ENCODE data around the gene BMPR1B. TPM values are rescaled to one million over a fixed set of nuclear protein-coding genes. Genes with fewer than 3 reads are reported as not detected.

BMPR1B gene
- total RNA-seq, 2 experiments from 2014 or later, result not detected

- no peak overlapping the region for H3K4me3 ChIP-seq (ENCODE audit: low read length)
- ATAC-seq (ENCODE audit: poor library complexity), result no peak
- H3K9me3 ChIP-seq (ENCODE audit: control insufficient read depth in 1 of 2, insufficient read depth in 1 of 2, low read length in 2 of 2), result no peaks in the 10 kb centered on the region
- H3K4me1 ChIP-seq (ENCODE audit: insufficient read depth, low read length), result no peaks in the 10 kb centered on the region
- intact Hi-C loops (cut with DNase I, micrococcal nuclease), result no loop called here
- no peak overlapping the region for H3K4me3 Mint-ChIP-seq
- no peak for DNase-seq
- H3K27ac Mint-ChIP-seq, result no peak overlapping the region
- TF ChIP-seq, protein P1, sequence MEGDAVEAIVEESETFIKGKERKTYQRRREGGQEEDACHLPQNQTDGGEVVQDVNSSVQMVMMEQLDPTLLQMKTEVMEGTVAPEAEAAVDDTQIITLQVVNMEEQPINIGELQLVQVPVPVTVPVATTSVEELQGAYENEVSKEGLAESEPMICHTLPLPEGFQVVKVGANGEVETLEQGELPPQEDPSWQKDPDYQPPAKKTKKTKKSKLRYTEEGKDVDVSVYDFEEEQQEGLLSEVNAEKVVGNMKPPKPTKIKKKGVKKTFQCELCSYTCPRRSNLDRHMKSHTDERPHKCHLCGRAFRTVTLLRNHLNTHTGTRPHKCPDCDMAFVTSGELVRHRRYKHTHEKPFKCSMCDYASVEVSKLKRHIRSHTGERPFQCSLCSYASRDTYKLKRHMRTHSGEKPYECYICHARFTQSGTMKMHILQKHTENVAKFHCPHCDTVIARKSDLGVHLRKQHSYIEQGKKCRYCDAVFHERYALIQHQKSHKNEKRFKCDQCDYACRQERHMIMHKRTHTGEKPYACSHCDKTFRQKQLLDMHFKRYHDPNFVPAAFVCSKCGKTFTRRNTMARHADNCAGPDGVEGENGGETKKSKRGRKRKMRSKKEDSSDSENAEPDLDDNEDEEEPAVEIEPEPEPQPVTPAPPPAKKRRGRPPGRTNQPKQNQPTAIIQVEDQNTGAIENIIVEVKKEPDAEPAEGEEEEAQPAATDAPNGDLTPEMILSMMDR (IDR thresholded peaks at IDR 0.05), result no peak
- H3K4me1 Mint-ChIP-seq (ENCODE audit: low read depth), result peaks cover 7% of the 10 kb centered on the region
- no peaks in the 10 kb centered on the region for H3K36me3 ChIP-seq (ENCODE audit: insufficient read depth, low read length)
- ChIA-PET CTCF (no interaction called here), POLR2A (no interaction called here)
- no peak overlapping the region for H3K27ac ChIP-seq (ENCODE audit: low read depth in 1 of 2, low read length in 2 of 2)
- H3K9me3 Mint-ChIP-seq, result no peaks in the 10 kb centered on the region
- no peaks in the 10 kb centered on the region for H3K27me3 Mint-ChIP-seq
- H3K36me3 Mint-ChIP-seq (ENCODE audit: low read depth), result no peaks in the 10 kb centered on the region
- no peaks in the 10 kb centered on the region for H3K27me3 ChIP-seq (ENCODE audit: control insufficient read depth in 1 of 2, insufficient read depth in 2 of 2, low read length in 2 of 2)
These were observed 262.8 kb downstream of the BMPR1B start for GRCh38 chr4:95020521-95020920.

DNA sequence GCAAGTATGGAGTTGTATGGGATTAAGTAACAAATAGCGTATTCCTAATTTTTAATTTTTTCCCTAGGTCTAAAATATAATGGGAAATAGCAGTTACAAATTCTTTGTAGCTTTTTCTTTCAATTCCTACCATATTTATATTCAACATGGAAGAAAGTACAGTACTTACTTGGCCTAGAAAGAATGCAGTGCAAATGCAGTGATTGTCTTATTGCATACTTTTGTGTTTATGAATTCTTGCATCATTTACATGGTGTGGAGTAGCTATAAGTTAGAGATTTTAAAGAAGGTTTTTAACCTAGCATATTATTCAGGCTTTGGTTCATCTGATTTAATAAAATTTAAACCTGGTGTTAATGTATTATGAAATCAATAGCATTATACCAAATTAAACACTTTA is 263.3 kb downstream of the BMPR1B start:
- no peak for ATAC-seq (ENCODE audit: poor library complexity)
- no peaks in the 10 kb centered on the region for H3K9me3 Mint-ChIP-seq
- H3K36me3 ChIP-seq (ENCODE audit: insufficient read depth, low read length), result no peaks in the 10 kb centered on the region
- no peaks in the 10 kb centered on the region for H3K27me3 Mint-ChIP-seq
- no peaks in the 10 kb centered on the region for H3K36me3 Mint-ChIP-seq (ENCODE audit: low read depth)
- H3K4me3 Mint-ChIP-seq, result no peak overlapping the region
- H3K4me1 ChIP-seq (ENCODE audit: insufficient read depth, low read length), result no peaks in the 10 kb centered on the region
- intact Hi-C loops (cut with DNase I, micrococcal nuclease), result no loop called here
- no peak overlapping the region for H3K27ac ChIP-seq (ENCODE audit: low read depth in 1 of 2, low read length in 2 of 2)
- no peak overlapping the region for H3K4me3 ChIP-seq (ENCODE audit: low read length)
- TF ChIP-seq, protein P1 (IDR thresholded peaks at IDR 0.05), result no peak
- DNase-seq, result no peak
- H3K9me3 ChIP-seq (ENCODE audit: control insufficient read depth in 1 of 2, insufficient read depth in 1 of 2, low read length in 2 of 2), result no peaks in the 10 kb centered on the region
- peaks cover 7% of the 10 kb centered on the region for H3K4me1 Mint-ChIP-seq (ENCODE audit: low read depth)
- H3K27ac Mint-ChIP-seq, result no peak overlapping the region
- ChIA-PET CTCF (interaction anchor here (1.3 kb wide), 1 partner anchor 11 kb away, joined by 4 read pairs; no protein-coding TSS in a partner anchor), POLR2A (no interaction called here)
- no peaks in the 10 kb centered on the region for H3K27me3 ChIP-seq (ENCODE audit: control insufficient read depth in 1 of 2, insufficient read depth in 2 of 2, low read length in 2 of 2)

DNA sequence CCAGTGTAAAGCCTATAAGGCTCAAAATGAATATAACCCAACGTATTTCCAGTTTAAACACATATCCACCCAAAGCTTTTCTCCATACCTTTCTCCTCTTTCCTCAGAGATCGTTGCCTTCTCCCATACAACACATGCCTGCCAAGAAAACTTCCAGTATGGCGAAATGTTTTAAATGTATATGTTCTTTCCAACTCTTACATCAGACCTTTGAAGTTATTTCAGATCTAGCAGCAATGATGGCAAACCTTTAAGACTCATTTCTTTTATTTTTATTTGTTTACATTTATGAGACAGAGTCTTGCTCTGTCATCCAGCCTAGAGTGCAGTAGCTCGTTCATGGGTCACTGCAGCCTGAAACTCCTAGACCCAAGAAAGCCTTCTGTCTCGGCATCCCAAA is 265.4 kb downstream of the BMPR1B start:
- H3K4me1 ChIP-seq (ENCODE audit: insufficient read depth, low read length), result no peaks in the 10 kb centered on the region
- DNase-seq, result no peak
- Mint-ChIP-seq H3K4me1 (ENCODE audit: low read depth) (no peaks in the 10 kb centered on the region), H3K27ac (no peak overlapping the region), H3K9me3 (no peaks in the 10 kb centered on the region), H3K27me3 (no peaks in the 10 kb centered on the region), H3K36me3 (ENCODE audit: low read depth) (no peaks in the 10 kb centered on the region), H3K4me3 (no peak overlapping the region)
- ChIA-PET CTCF (interaction anchor here (0.6 kb wide), 1 partner anchor 26 kb away, joined by 3 read pairs; no protein-coding TSS in a partner anchor), POLR2A (no interaction called here)
- no peak overlapping the region for H3K27ac ChIP-seq (ENCODE audit: low read depth in 1 of 2, low read length in 2 of 2)
- H3K4me3 ChIP-seq (ENCODE audit: low read length), result no peak overlapping the region
- H3K36me3 ChIP-seq (ENCODE audit: insufficient read depth, low read length), result no peaks in the 10 kb centered on the region
- no peaks in the 10 kb centered on the region for H3K9me3 ChIP-seq (ENCODE audit: control insufficient read depth in 1 of 2, insufficient read depth in 1 of 2, low read length in 2 of 2)
- ATAC-seq (ENCODE audit: poor library complexity), result no peak
- no peaks in the 10 kb centered on the region for H3K27me3 ChIP-seq (ENCODE audit: control insufficient read depth in 1 of 2, insufficient read depth in 2 of 2, low read length in 2 of 2)
- TF ChIP-seq, protein P1 (IDR thresholded peaks at IDR 0.05), result no peak
- intact Hi-C loops (cut with DNase I, micrococcal nuclease), result no loop called here
